Loucy (cell line): Measurements from ENCODE around the gene CYB5A.

Experiments used
- H2AFZ ChIP-seq: fragments of 200-600 bp; sonication (generic); 2 replicates; pipeline ENCODE4 v1.6.0; 2016; ENCODE audit warnings: antibody characterized with exemption, mild to moderate bottlenecking, low read length, moderate library complexity
- H3F3A ChIP-seq: fragments of 200-600 bp; 2 replicates; pipeline ENCODE4 v1.6.0; 2016; ENCODE audit warnings: antibody characterized with exemption, low read depth, mild to moderate bottlenecking
- H3K27me3 ChIP-seq: fragments of 200-600 bp; sonication (generic); 2 replicates; pipeline ENCODE4 v1.6.1; 2014; ENCODE audit warnings: low read length, mild to moderate bottlenecking; ENCODE audit not compliant: insufficient read depth, poor library complexity, severe bottlenecking
- H3K36me3 ChIP-seq: fragments of 200-600 bp; sonication (generic); 2 replicates; pipeline ENCODE4 v1.6.1; 2016; ENCODE audit warnings: low read length; ENCODE audit not compliant: insufficient read depth
- H3K4me1 ChIP-seq: fragments of 200-600 bp; sonication (generic); 2 replicates; pipeline ENCODE4 v1.5.1; 2014; ENCODE audit warnings: low read length, mild to moderate bottlenecking; ENCODE audit not compliant: insufficient read depth, poor library complexity, severe bottlenecking
- H3K4me2 ChIP-seq: fragments of 200-600 bp; sonication (generic); 2 replicates; pipeline ENCODE4 v1.6.0; 2014; ENCODE audit warnings: antibody characterized with exemption, low read length, low read depth, mild to moderate bottlenecking; ENCODE audit not compliant: poor library complexity, severe bottlenecking
- H3K4me3 ChIP-seq: fragments of 200-600 bp; sonication (generic); 2 replicates; pipeline ENCODE4 v1.5.1; 2014; ENCODE audit warnings: low read length, mild to moderate bottlenecking, mixed read lengths; ENCODE audit not compliant: poor library complexity, severe bottlenecking
- H3K79me2 ChIP-seq: fragments of 200-600 bp; sonication (generic); 2 replicates; pipeline ENCODE4 v1.6.1; 2014; ENCODE audit warnings: low read length; ENCODE audit not compliant: insufficient read depth
- H3K9ac ChIP-seq: fragments of 200-600 bp; sonication (generic); 2 replicates; pipeline ENCODE4 v1.6.0; 2014; ENCODE audit warnings: mild to moderate bottlenecking, low read depth, low read length, moderate library complexity; ENCODE audit not compliant: poor library complexity, severe bottlenecking
- H3K9me2 ChIP-seq: fragments of 200-600 bp; sonication (generic); replicated peaks from 2 replicates; pipeline ENCODE4 v1.6.1; 2016; ENCODE audit warnings: low read depth, low read length, mixed read lengths
- H3K9me3 ChIP-seq: fragments of 200-600 bp; sonication (generic); 2 replicates; pipeline ENCODE4 v1.6.1; 2014; ENCODE audit warnings: mild to moderate bottlenecking, antibody characterized with exemption, low read length, low read depth; ENCODE audit not compliant: insufficient read depth
- H4K20me1 ChIP-seq: fragments of 200-600 bp; sonication (generic); 2 replicates; pipeline ENCODE4 v1.6.0; 2014; ENCODE audit warnings: antibody characterized with exemption, low read length, mild to moderate bottlenecking; ENCODE audit not compliant: insufficient read depth, poor library complexity, severe bottlenecking
- EZH2phosphoT487 ChIP-seq: fragments of 200-600 bp; IDR thresholded peaks from 2 replicates; pipeline ENCODE4 v1.6.1; 2018; ENCODE audit warnings: antibody characterized with exemption, mild to moderate bottlenecking, moderate library complexity, borderline replicate concordance
- TF ChIP-seq, protein P1 (sequence below): fragments of 200-600 bp; sonication (generic); conservative IDR thresholded peaks from 2 replicates; pipeline ENCODE4 v1.5.1; 2014; ENCODE audit warnings: mild to moderate bottlenecking, antibody characterized with exemption, low read length

Gene CYB5A

GRCh38 chr18:74271635-74272034, 20.1 kb downstream of the CYB5A start:
- Histone ChIP-seq H4K20me1 (no peaks in the 10 kb centered on the region), H3K4me3 (no peak overlapping the region), H3K4me2 (no peak overlapping the region)

GRCh38 chr18:74268933-74269620, 22.7 kb downstream of the CYB5A start:
- H3K79me2 ChIP-seq, result peaks cover 3% of the 10 kb centered on the region; the same call in 1 of the 2 replicates
- peaks cover 6% of the 10 kb centered on the region; the same call in 1 of the 2 replicates for H3K36me3 ChIP-seq
- H3K9me2 ChIP-seq, result no peaks in the 10 kb centered on the region
- TF ChIP-seq EZH2phosphoT487, result no peak
- TF ChIP-seq, protein P1, sequence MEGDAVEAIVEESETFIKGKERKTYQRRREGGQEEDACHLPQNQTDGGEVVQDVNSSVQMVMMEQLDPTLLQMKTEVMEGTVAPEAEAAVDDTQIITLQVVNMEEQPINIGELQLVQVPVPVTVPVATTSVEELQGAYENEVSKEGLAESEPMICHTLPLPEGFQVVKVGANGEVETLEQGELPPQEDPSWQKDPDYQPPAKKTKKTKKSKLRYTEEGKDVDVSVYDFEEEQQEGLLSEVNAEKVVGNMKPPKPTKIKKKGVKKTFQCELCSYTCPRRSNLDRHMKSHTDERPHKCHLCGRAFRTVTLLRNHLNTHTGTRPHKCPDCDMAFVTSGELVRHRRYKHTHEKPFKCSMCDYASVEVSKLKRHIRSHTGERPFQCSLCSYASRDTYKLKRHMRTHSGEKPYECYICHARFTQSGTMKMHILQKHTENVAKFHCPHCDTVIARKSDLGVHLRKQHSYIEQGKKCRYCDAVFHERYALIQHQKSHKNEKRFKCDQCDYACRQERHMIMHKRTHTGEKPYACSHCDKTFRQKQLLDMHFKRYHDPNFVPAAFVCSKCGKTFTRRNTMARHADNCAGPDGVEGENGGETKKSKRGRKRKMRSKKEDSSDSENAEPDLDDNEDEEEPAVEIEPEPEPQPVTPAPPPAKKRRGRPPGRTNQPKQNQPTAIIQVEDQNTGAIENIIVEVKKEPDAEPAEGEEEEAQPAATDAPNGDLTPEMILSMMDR, result no peak
- H3K4me3 ChIP-seq, result no peak overlapping the region
- no peak overlapping the region for H3K4me2 ChIP-seq
- no peak overlapping the region for H2AFZ ChIP-seq
- no peaks in the 10 kb centered on the region for H3F3A ChIP-seq
- no peak overlapping the region for H3K9ac ChIP-seq
- no peaks in the 10 kb centered on the region for H3K9me3 ChIP-seq
- H4K20me1 ChIP-seq, result no peaks in the 10 kb centered on the region
- no peaks in the 10 kb centered on the region for H3K4me1 ChIP-seq
- no peaks in the 10 kb centered on the region for H3K27me3 ChIP-seq

More at GRCh38 chr18:74271635-74272034, 20.1 kb downstream of the CYB5A start:
- Histone ChIP-seq H3K9me2 (no peaks in the 10 kb centered on the region), H3K79me2 (peaks cover 11% of the 10 kb centered on the region; the same call in 1 of the 2 replicates), H3K4me1 (no peaks in the 10 kb centered on the region), H3K9ac (no peak overlapping the region), H3K27me3 (no peaks in the 10 kb centered on the region), H3K9me3 (no peaks in the 10 kb centered on the region), H2AFZ (no peak overlapping the region), H3F3A (no peaks in the 10 kb centered on the region), H3K36me3 (no peaks in the 10 kb centered on the region)
- TF ChIP-seq EZH2phosphoT487, result no peak
- TF ChIP-seq, protein P1, result no peak

DNA sequence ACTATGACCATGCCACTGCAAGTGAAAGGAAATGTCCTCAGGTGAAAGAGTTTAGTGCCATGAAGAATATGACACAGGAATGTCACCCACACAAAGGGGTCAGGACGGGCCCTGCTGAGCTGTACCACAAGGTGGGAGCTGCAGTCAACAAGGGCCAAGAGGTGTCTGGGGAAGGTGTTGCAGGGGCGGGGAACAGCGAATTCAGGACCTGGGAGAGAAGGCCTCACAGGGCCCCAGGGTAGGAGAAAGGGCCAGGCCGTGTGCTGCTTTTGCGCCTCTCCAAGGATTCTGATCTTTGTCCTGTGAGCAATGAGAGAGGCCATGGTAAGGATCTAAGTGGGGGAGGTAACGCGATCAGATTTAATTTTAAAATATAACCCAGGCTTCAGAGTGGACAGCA, 23.6 kb downstream of the CYB5A start:
- H3K27me3 ChIP-seq, result no peaks in the 10 kb centered on the region
- H3K9me3 ChIP-seq, result no peaks in the 10 kb centered on the region
- no peaks in the 10 kb centered on the region for H4K20me1 ChIP-seq
- H3K36me3 ChIP-seq, result peaks cover 8% of the 10 kb centered on the region; the same call in 1 of the 2 replicates
- H3K79me2 ChIP-seq, result no peaks in the 10 kb centered on the region
- H3F3A ChIP-seq, result no peaks in the 10 kb centered on the region
- TF ChIP-seq EZH2phosphoT487, result no peak
- TF ChIP-seq, protein P1, result no peak
- H3K4me3 ChIP-seq, result no peak overlapping the region
- H3K9me2 ChIP-seq, result no peaks in the 10 kb centered on the region
- H3K4me1 ChIP-seq, result no peaks in the 10 kb centered on the region
- no peak overlapping the region for H3K4me2 ChIP-seq
- no peak overlapping the region for H2AFZ ChIP-seq
- H3K9ac ChIP-seq, result no peak overlapping the region
